Activated naive CD8-positive, alpha-beta T cell treated with anti-CD3 and anti-CD28 coated beads for 36 hours (primary cell): ENCODE results near the gene RAB3D. TPM values are rescaled to one million over a fixed set of nuclear protein-coding genes. Genes with fewer than 3 reads are reported as not detected.

ENCODE experiments used
- DNase-seq: peaks from one replicate; pipeline ENCODE4 v3.0.0; 2021
- H3K27ac Mint-ChIP-seq: one replicate; pipeline ENCODE4 v1.8.0; 2022; ENCODE audit warnings: mild to moderate bottlenecking, moderate library complexity, mixed read lengths
- H3K27me3 Mint-ChIP-seq: one replicate; pipeline ENCODE4 v1.8.0; 2022; ENCODE audit warnings: mild to moderate bottlenecking, mixed read lengths
- H3K36me3 Mint-ChIP-seq: one replicate; pipeline ENCODE4 v1.8.0; 2021; ENCODE audit warnings: mild to moderate bottlenecking, mixed read lengths
- H3K4me1 Mint-ChIP-seq: one replicate; pipeline ENCODE4 v1.8.0; 2021; ENCODE audit warnings: mixed read lengths
- H3K4me3 Mint-ChIP-seq: one replicate; pipeline ENCODE4 v1.8.0; 2022; ENCODE audit warnings: mild to moderate bottlenecking, moderate library complexity, mixed read lengths
- H3K9me3 Mint-ChIP-seq: one replicate; pipeline ENCODE4 v1.8.0; 2022; ENCODE audit warnings: mixed read lengths
- total RNA-seq, 2 experiments: library from RNA; stranded (reverse); gene quantifications; one replicate each; pipeline ENCODE4 v1.2.3, GENCODE V29; 2021

RAB3D gene
- total RNA-seq, 2 experiments from 2014 or later, result 3.2 to 4.2 TPM

- H3K4me1 Mint-ChIP-seq, result peaks cover 4% of the 10 kb centered on the region
- H3K27ac Mint-ChIP-seq, result no peak overlapping the region
- H3K27me3 Mint-ChIP-seq, result peaks cover 39% of the 10 kb centered on the region
- no peaks in the 10 kb centered on the region for H3K9me3 Mint-ChIP-seq
- no peak for DNase-seq
- H3K36me3 Mint-ChIP-seq, result no peaks in the 10 kb centered on the region
- no peak overlapping the region for H3K4me3 Mint-ChIP-seq
Measured at GRCh38 chr19:11296264-11296663, 43.2 kb downstream of the RAB3D start.

- H3K27me3 Mint-ChIP-seq, result peaks cover 44% of the 10 kb centered on the region
- no peaks in the 10 kb centered on the region for H3K9me3 Mint-ChIP-seq
- H3K4me3 Mint-ChIP-seq, result no peak within 1 kb of the TSS
- H3K27ac Mint-ChIP-seq, result no peak within 1 kb of the TSS
- no peaks in the 10 kb centered on the region for H3K36me3 Mint-ChIP-seq
- DNase-seq, result no peak
- H3K4me1 Mint-ChIP-seq, result peaks cover 4% of the 10 kb centered on the region
Measured at GRCh38 chr19:11295665-11296245, 43.7 kb downstream of the RAB3D start, which contains the start of gene TSPAN16. Gene TSPAN16, plus strand, starts transcription at chr19:11296160. Its CDS starts 138 bp downstream, at chr19:11296298.

- DNase-seq, result no peak
- Mint-ChIP-seq H3K4me3 (no peak overlapping the region), H3K9me3 (no peaks in the 10 kb centered on the region), H3K36me3 (no peaks in the 10 kb centered on the region), H3K27me3 (peaks cover 50% of the 10 kb centered on the region), H3K27ac (no peak overlapping the region), H3K4me1 (peaks cover 4% of the 10 kb centered on the region)
Measured at GRCh38 chr19:11295180-11295579, 44.3 kb downstream of the RAB3D start.

GRCh38 chr19:11293433-11294389 is 45.7 kb downstream of the RAB3D start:
- Mint-ChIP-seq H3K9me3 (no peaks in the 10 kb centered on the region), H3K4me1 (peaks cover 4% of the 10 kb centered on the region), H3K27me3 (peaks cover 57% of the 10 kb centered on the region), H3K27ac (no peak overlapping the region), H3K4me3 (peak overlapping the region; percentile 45), H3K36me3 (no peaks in the 10 kb centered on the region)
- peak; percentile 84 for DNase-seq

- Mint-ChIP-seq H3K9me3 (no peaks in the 10 kb centered on the region), H3K36me3 (no peaks in the 10 kb centered on the region), H3K4me3 (no peak overlapping the region), H3K27ac (no peak overlapping the region), H3K4me1 (peaks cover 4% of the 10 kb centered on the region), H3K27me3 (peaks cover 73% of the 10 kb centered on the region)
- no peak for DNase-seq
Measured at GRCh38 chr19:11291991-11292390, 47.5 kb downstream of the RAB3D start.

- Mint-ChIP-seq H3K9me3 (no peaks in the 10 kb centered on the region), H3K4me1 (peaks cover 7% of the 10 kb centered on the region), H3K27ac (no peak overlapping the region), H3K4me3 (no peak overlapping the region), H3K36me3 (no peaks in the 10 kb centered on the region), H3K27me3 (peaks cover 77% of the 10 kb centered on the region)
- no peak for DNase-seq
Measured at GRCh38 chr19:11291415-11291814, 48.0 kb downstream of the RAB3D start.

GRCh38 chr19:11290256-11290655 is 49.2 kb downstream of the RAB3D start:
- Mint-ChIP-seq H3K36me3 (no peaks in the 10 kb centered on the region), H3K27me3 (peaks cover 81% of the 10 kb centered on the region), H3K9me3 (no peaks in the 10 kb centered on the region), H3K4me3 (no peak overlapping the region), H3K27ac (no peak overlapping the region), H3K4me1 (peaks cover 7% of the 10 kb centered on the region)
- no peak for DNase-seq

- Mint-ChIP-seq H3K4me1 (peaks cover 3% of the 10 kb centered on the region), H3K9me3 (no peaks in the 10 kb centered on the region), H3K27me3 (peaks cover 78% of the 10 kb centered on the region), H3K4me3 (no peak overlapping the region), H3K27ac (no peak overlapping the region), H3K36me3 (no peaks in the 10 kb centered on the region)
- DNase-seq, result no peak
Measured at GRCh38 chr19:11288349-11288748, 51.1 kb downstream of the RAB3D start.

GRCh38 chr19:11286312-11286974 is 53.0 kb downstream of the RAB3D start:
- H3K4me1 Mint-ChIP-seq, result peaks cover 3% of the 10 kb centered on the region
- no peak overlapping the region for H3K27ac Mint-ChIP-seq
- no peak overlapping the region for H3K4me3 Mint-ChIP-seq
- peaks cover 85% of the 10 kb centered on the region for H3K27me3 Mint-ChIP-seq
- no peaks in the 10 kb centered on the region for H3K36me3 Mint-ChIP-seq
- H3K9me3 Mint-ChIP-seq, result no peaks in the 10 kb centered on the region
- DNase-seq, result no peak

GRCh38 chr19:11284515-11284914 is 54.9 kb downstream of the RAB3D start:
- Mint-ChIP-seq H3K4me3 (no peak overlapping the region), H3K27ac (no peak overlapping the region), H3K9me3 (peaks cover 2% of the 10 kb centered on the region), H3K27me3 (peaks cover 76% of the 10 kb centered on the region), H3K36me3 (no peaks in the 10 kb centered on the region), H3K4me1 (peaks cover 8% of the 10 kb centered on the region)
- no peak for DNase-seq

- no peak overlapping the region for H3K4me3 Mint-ChIP-seq
- H3K27me3 Mint-ChIP-seq, result peaks cover 70% of the 10 kb centered on the region
- no peak overlapping the region for H3K27ac Mint-ChIP-seq
- DNase-seq, result no peak
- H3K36me3 Mint-ChIP-seq, result no peaks in the 10 kb centered on the region
- H3K4me1 Mint-ChIP-seq, result peaks cover 9% of the 10 kb centered on the region
- peaks cover 9% of the 10 kb centered on the region for H3K9me3 Mint-ChIP-seq
Measured at GRCh38 chr19:11281356-11282049, 58.0 kb downstream of the RAB3D start.

GRCh38 chr19:11279505-11280236 is 59.8 kb downstream of the RAB3D start:
- no peaks in the 10 kb centered on the region for H3K36me3 Mint-ChIP-seq

GRCh38 chr19:11278670-11279069 is 60.8 kb downstream of the RAB3D start:
- H3K4me1 Mint-ChIP-seq, result peaks cover 9% of the 10 kb centered on the region
- H3K27ac Mint-ChIP-seq, result no peak overlapping the region
- H3K4me3 Mint-ChIP-seq, result no peak overlapping the region
- peaks cover 72% of the 10 kb centered on the region for H3K27me3 Mint-ChIP-seq
- peaks cover 9% of the 10 kb centered on the region for H3K9me3 Mint-ChIP-seq
- no peak for DNase-seq
- no peaks in the 10 kb centered on the region for H3K36me3 Mint-ChIP-seq

More at GRCh38 chr19:11279505-11280236, 59.8 kb downstream of the RAB3D start:
- no peak overlapping the region for H3K4me3 Mint-ChIP-seq
- peak; percentile 41 for DNase-seq
- peaks cover 9% of the 10 kb centered on the region for H3K9me3 Mint-ChIP-seq
- H3K4me1 Mint-ChIP-seq, result peaks cover 9% of the 10 kb centered on the region
- H3K27me3 Mint-ChIP-seq, result peaks cover 70% of the 10 kb centered on the region
- no peak overlapping the region for H3K27ac Mint-ChIP-seq

- Mint-ChIP-seq H3K4me1 (peaks cover 4% of the 10 kb centered on the region), H3K36me3 (no peaks in the 10 kb centered on the region), H3K27ac (no peak overlapping the region), H3K27me3 (peaks cover 73% of the 10 kb centered on the region), H3K9me3 (peaks cover 8% of the 10 kb centered on the region), H3K4me3 (no peak overlapping the region)
- no peak for DNase-seq
Measured at GRCh38 chr19:11274533-11275086, 64.8 kb downstream of the RAB3D start.
